Liver (tissue), 9 donors: ENCODE measurements around the gene PRODH. TPM values are rescaled to one million over a fixed set of nuclear protein-coding genes. Genes with fewer than 3 reads are reported as not detected.
"Not testable (repeated sequence)": the region's sequence is repeated elsewhere in the genome, so short reads cannot be mapped to it uniquely, and the experiment has no call there.

Experiments
- DNase-seq: peaks from one replicate; pipeline ENCODE4 v3.0.0-alpha.2; 2017; ENCODE audit warnings: low spot score
- H3K27ac ChIP-seq, 2 donors: one replicate each; pipeline ENCODE4 v1.7.0; 2013; ENCODE audit warnings: inconsistent platforms in 2 of 2, low read length in 2 of 2, control low read depth in 1 of 2, low read depth in 1 of 2, mild to moderate bottlenecking in 1 of 2
- H3K27me3 ChIP-seq, 4 donors: one replicate each; pipeline versions ENCODE4 v1.6.1 to v1.7.0; 2013; ENCODE audit warnings: low read length in 3 of 4, inconsistent platforms in 1 of 4, mild to moderate bottlenecking in 1 of 4, moderate library complexity in 1 of 4; ENCODE audit not compliant: control insufficient read depth in 4 of 4, insufficient read depth in 4 of 4
- H3K36me3 ChIP-seq, 4 donors: one replicate each; pipeline versions ENCODE4 v1.6.1 to v1.7.0; 2013; ENCODE audit warnings: low read length in 3 of 4, mild to moderate bottlenecking in 3 of 4, low read depth in 1 of 4, moderate library complexity in 1 of 4; ENCODE audit not compliant: control insufficient read depth in 4 of 4, insufficient read depth in 3 of 4
- H3K4me1 ChIP-seq, 4 donors: one replicate each; pipeline versions ENCODE4 v1.6.1 to v1.7.0; 2013; ENCODE audit warnings: low read length in 3 of 4, mild to moderate bottlenecking in 3 of 4, moderate library complexity in 1 of 4; ENCODE audit not compliant: control insufficient read depth in 4 of 4, insufficient read depth in 4 of 4
- H3K4me3 ChIP-seq, 3 donors: one replicate each; pipeline versions ENCODE4 v1.6.1 to v1.7.0; 2013; ENCODE audit warnings: low read length in 3 of 3, control low read depth in 1 of 3, low read depth in 1 of 3, mild to moderate bottlenecking in 1 of 3
- H3K9ac ChIP-seq, 2 donors: one replicate each; pipeline ENCODE4 v1.7.0; 2013; ENCODE audit warnings: low read length in 2 of 2, mild to moderate bottlenecking in 2 of 2, moderate library complexity in 2 of 2, control low read depth in 1 of 2, low read depth in 1 of 2
- H3K9me3 ChIP-seq, 4 donors: one replicate each; pipeline versions ENCODE4 v1.6.1 to v1.7.0; 2013; ENCODE audit warnings: low read length in 3 of 4; ENCODE audit not compliant: control insufficient read depth in 4 of 4
- CTCF ChIP-seq: fragments of 150-350 bp; IDR thresholded peaks from 2 replicates; pipeline ENCODE4 v1.5.1; 2017; ENCODE audit warnings: improper control_type of control experiment, low read depth, low read length; ENCODE audit not compliant: missing input control
- EGR1 ChIP-seq, 2 donors: IDR thresholded peaks; 2 replicates each; pipeline ENCODE4 v1.6.1; 2016 to 2018; ENCODE audit warnings: antibody characterized with exemption in 2 of 2, low read depth in 2 of 2
- FOXA1 ChIP-seq: IDR thresholded peaks from 2 replicates; pipeline ENCODE4 v1.6.1; 2016; ENCODE audit warnings: antibody characterized with exemption
- HNF4A ChIP-seq, 2 donors: conservative IDR thresholded peaks; 2 replicates each; pipeline ENCODE4 v1.6.1; 2016; ENCODE audit warnings: antibody characterized with exemption in 2 of 2, mild to moderate bottlenecking in 2 of 2
- NR2F2 ChIP-seq: IDR thresholded peaks from 2 replicates; pipeline ENCODE4 v1.6.1; 2016; ENCODE audit warnings: antibody characterized with exemption
- REST ChIP-seq: IDR thresholded peaks from 2 replicates; pipeline ENCODE4 v1.6.1; 2016; ENCODE audit warnings: antibody characterized with exemption, mild to moderate bottlenecking
- ZBTB33 ChIP-seq: IDR thresholded peaks from 2 replicates; pipeline ENCODE4 v1.6.1; 2016; ENCODE audit warnings: antibody characterized with exemption
- WGBS: extraction: QIAGEN DNeasy Blood & Tissue Kit; methylation state at CpG from one replicate; pipeline ENCODE4 v1.1.7; 2013; 5-methylcytosine and 5-hydroxymethylcytosine counted together
- polyA plus RNA-seq, 2 donors: library from polyadenylated mRNA; stranded (reverse) in 1 of 2; unstranded in 1 of 2; fragments of 200-250 nt in 1 of 2; fragments of >200 nt in 1 of 2; fragmentation: Nextera tagmentation in 1 of 2; extraction: Ambion mirVana in 1 of 2; gene quantifications; one replicate each; pipeline versions ENCODE4 v1.2.1 to v1.2.3, GENCODE V29; 2013 to 2015
- total RNA-seq, 2 donors: library from RNA; depleted of rRNA; stranded (reverse); fragments of >200 nt; gene quantifications; one replicate each; pipeline ENCODE4 v1.2.3, GENCODE V29; 2014
- TF ChIP-seq, protein P1 (sequence below): IDR thresholded peaks from 2 replicates; pipeline ENCODE4 v1.6.1; 2016; ENCODE audit warnings: antibody characterized with exemption
- donor health status: healthy.
- donor health status: healthy.
- donor health status: healthy.
- donor health status: healthy.
- donor health status: healthy.

PRODH gene
- total and polyA plus RNA-seq, 4 donors = 1.2 to 4.1 (median 1.6) TPM; not detected in 1

DNA sequence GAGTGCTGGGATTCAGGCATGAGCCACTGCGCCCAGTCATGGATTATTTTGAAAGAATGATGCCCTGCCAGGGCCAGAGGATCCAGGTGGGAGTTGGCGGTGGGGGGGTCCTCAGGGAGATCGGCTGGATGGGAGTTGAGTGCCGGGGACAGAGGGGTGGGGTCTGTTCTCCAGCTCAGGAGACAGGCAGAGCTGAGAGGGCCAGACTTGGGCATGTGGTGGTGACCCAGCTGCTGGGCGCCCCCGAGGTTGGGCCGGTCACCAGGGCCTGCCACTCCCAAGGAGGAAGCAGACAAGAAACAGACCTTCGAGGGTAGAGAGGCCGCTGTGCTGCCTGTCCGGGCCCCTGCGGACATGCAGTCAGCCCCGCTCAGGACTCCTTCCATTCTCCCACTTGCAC is 11.8 kb upstream of the PRODH start:
- Histone ChIP-seq H3K36me3 (no peaks in the 10 kb centered on the region), H3K27me3 (no peaks in the 10 kb centered on the region), H3K9ac (no peak overlapping the region), H3K27ac (no peak overlapping the region), H3K4me3 (no peak overlapping the region), H3K9me3 (no peaks in the 10 kb centered on the region), H3K4me1 (peaks cover 2 to 13% (median 7%) of the 10 kb centered on the region in 4 donors)
- 87% methylated on average over 12 of the region's 12 CpGs for WGBS
- TF ChIP-seq EGR1 (IDR thresholded peaks at IDR 0.05; ENCODE audit: low read depth in 2 of 2) = no peak
- DNase-seq = no peak

GRCh38 chr22:18947105-18947504 is 11.0 kb upstream of the PRODH start:
- not testable (repeated sequence) for DNase-seq, H3K36me3 ChIP-seq, H3K9ac ChIP-seq, H3K27me3 ChIP-seq, H3K9me3 ChIP-seq, H3K4me3 ChIP-seq, H3K27ac ChIP-seq
- 63% methylated on average over 3 of the region's 9 CpGs for WGBS
- peaks cover 2 to 13% (median 7%) of the 10 kb centered on the region in 4 donors for H3K4me1 ChIP-seq

DNA sequence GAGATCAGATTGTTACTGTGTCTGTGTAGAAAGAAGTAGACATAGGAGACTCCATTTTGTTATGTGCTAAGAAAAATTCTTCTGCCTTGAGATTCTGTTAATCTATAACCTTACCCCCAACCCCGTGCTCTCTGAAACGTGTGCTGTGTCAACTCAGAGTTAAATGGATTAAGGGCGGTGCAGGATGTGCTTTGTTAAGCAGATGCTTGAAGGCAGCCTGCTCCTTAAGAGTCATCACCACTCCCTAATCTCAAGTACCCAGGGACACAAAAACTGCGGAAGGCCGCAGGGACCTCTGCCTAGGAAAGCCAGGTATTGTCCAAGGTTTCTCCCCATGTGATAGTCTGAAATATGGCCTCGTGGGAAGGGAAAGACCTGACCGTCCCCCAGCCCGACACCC is 2.6 kb upstream of the PRODH start:
- DNase-seq, H3K4me1 ChIP-seq: not testable (repeated sequence)
- WGBS = 41% methylated on average over 5 of the region's 8 CpGs

GRCh38 chr22:18934688-18935087 is 1.4 kb downstream of the PRODH start:
- H3K27me3 ChIP-seq, H3K9ac ChIP-seq, H3K4me3 ChIP-seq, H3K9me3 ChIP-seq, DNase-seq, H3K36me3 ChIP-seq, H3K4me1 ChIP-seq, H3K27ac ChIP-seq: not testable (repeated sequence)
- WGBS = no CpG with 5 or more reads among the region's 7 CpGs

More for the DNA sequence above, 2.6 kb upstream of the PRODH start:
- H3K4me3 ChIP-seq, H3K36me3 ChIP-seq, H3K27ac ChIP-seq, H3K27me3 ChIP-seq, H3K9me3 ChIP-seq, H3K9ac ChIP-seq: not testable (repeated sequence)

DNA sequence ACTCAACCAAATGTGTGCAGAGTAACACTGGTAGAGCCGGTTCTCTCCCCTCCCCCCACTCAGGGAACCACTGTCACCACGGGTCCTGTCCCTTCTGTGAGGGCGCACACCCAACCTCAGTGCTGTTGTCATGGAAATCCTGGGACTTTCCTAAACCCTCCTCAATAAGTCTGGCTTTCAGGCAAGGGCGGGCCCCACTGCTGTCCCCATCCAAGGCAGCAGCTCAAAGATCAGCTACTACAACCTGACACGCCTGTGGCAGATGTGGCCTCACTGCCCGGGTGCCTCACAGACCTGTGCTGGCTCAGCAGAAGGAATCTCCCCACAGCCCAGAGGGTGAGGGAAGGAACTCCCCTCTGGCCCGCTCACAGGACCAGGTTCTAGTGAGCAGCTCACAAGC is 2.2 kb downstream of the PRODH start:
- no peaks in the 10 kb centered on the region for H3K4me1 ChIP-seq
- no peaks in the 10 kb centered on the region for H3K9me3 ChIP-seq
- DNase-seq = no peak
- WGBS = no CpG with 5 or more reads among the region's 7 CpGs
- H3K4me3 ChIP-seq = no peak overlapping the region
- no peaks in the 10 kb centered on the region for H3K36me3 ChIP-seq
- no peak overlapping the region for H3K9ac ChIP-seq
- H3K27me3 ChIP-seq = no peaks in the 10 kb centered on the region
- H3K27ac ChIP-seq = no peak overlapping the region
- no peak for TF ChIP-seq HNF4A (conservative IDR thresholded peaks at IDR 0.05)
- TF ChIP-seq, protein P1, sequence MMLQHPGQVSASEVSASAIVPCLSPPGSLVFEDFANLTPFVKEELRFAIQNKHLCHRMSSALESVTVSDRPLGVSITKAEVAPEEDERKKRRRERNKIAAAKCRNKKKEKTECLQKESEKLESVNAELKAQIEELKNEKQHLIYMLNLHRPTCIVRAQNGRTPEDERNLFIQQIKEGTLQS = no peak
- no peak for TF ChIP-seq CTCF
- TF ChIP-seq FOXA1 = no peak
- TF ChIP-seq REST = no peak
- TF ChIP-seq NR2F2 = no peak
- no peak for TF ChIP-seq ZBTB33
